GM12892 (cell line): ENCODE data around the gene HOXA4.

Experiments
- POLR2A ChIP-seq: IDR thresholded peaks from 2 replicates; pipeline ENCODE4 v1.6.1; 2011; ENCODE audit warnings: low read depth, low read length, control low read depth
- POLR2AphosphoS5 ChIP-seq: IDR thresholded peaks from 2 replicates; pipeline ENCODE4 v1.6.1; 2011; ENCODE audit warnings: low read depth, low read length, control low read depth
- TAF1 ChIP-seq: IDR thresholded peaks from 2 replicates; pipeline ENCODE4 v1.6.1; 2011; ENCODE audit warnings: low read depth, mild to moderate bottlenecking, control low read depth, low read length, borderline replicate concordance

DNA sequence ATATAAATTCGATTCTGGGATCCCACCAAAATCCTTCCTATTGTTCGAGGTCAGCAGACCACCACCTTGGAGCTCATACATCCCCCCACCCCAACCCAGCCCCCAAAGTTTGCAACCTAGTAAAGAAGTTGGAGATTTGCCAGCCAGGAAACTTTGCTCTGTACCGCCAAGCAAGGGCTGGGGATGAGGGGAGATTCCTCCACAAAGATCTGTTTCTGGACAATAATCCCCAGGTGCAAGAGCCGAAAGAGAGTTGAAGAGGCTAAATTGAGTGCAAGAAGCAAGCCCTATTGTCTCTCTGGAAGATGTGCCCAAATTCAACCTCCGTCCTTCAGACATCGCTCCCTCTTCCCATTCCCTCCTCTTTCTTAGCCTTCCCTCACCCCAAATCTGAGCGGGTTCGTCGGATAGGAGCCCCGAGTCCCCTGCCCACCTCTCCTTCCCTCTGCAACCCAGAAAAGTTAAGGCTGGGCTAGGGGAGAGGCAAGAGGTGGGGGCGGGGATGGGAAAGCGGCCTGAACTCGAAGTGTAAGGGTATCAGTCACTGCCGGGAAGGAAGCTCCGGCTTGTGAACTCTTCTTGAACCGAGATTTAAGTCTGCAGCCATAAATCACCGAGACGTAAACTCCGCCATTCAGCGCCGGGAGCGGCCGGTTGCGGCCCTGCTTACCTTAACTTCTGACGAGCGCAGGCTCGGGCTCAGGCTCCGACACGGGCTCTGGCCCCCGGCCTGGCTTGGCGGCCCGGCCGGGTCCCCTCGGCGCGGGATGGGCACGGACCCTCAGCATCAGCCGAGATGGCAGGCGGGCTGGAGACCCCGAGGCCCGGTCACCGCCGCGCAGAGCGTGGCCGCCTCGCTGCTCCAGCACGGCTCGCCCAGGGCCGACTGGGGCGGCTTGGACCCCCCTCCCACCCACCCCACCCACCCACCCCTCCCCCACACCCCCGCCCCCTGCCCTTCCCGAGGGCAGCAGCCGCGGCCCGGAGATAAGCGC is 17.3 kb downstream of the HOXA4 start:
- TF ChIP-seq POLR2A (no peak), POLR2AphosphoS5 (no peak), TAF1 (no peak)
